HG03025 (cell line): ENCODE results near the gene ZBTB40.

ENCODE experiments used
- ATAC-seq: cut with Tn5 transposase; IDR thresholded peaks from one replicate; pipeline ENCODE4 v1.9.1; 2021; ENCODE audit warnings: mild to moderate bottlenecking, moderate library complexity; ENCODE audit not compliant: unreplicated experiment, low FRiP score

Gene ZBTB40

DNA sequence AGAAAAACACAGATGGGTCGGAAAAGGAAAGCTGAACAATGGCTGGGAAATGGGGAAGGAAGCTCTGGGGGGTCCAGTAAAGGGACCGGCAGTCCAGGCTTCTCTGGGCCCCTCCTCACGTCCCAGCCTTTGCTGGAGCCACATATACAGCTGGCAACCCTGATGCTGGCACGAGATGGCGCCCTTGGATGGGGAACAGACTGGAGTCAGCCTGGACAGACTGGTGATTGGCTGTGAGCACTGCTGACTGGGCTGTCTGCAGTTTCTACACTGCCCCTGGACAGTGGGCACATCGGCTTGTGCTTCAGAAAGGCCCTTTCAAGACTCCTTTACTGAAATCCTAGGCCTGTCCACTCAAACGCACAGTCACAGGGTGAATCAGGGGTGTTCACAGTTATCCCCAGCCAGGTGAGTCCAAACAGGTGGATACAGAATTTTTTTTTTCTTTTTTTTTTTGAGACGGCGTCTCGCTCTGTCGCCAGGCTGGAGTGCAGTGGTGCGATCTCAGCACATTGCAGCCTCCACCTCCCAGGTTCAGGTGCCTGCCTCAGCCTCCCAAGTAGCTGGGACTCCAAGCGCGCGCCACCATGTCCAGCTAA is 31.1 kb upstream of the ZBTB40 start:
- no peak for ATAC-seq

DNA sequence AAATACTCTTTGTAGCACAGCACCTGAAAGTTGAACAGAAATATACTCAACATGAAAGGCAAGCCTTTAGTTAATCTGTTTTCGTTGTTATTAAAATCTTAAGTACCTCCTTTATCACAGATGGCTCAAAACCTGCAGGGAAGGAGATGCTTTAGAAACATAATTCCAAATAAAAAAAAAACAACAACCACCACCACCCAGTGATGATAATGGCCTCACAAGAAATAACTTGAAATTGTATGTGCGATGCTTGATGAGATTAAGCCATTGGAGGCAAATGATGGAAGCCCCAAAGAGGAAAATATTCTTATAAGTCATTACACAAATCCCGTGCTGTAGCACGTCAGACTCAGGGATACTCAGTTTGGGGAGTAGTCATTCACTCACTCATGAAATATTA is 24.9 kb upstream of the ZBTB40 start:
- ATAC-seq, result no peak

DNA sequence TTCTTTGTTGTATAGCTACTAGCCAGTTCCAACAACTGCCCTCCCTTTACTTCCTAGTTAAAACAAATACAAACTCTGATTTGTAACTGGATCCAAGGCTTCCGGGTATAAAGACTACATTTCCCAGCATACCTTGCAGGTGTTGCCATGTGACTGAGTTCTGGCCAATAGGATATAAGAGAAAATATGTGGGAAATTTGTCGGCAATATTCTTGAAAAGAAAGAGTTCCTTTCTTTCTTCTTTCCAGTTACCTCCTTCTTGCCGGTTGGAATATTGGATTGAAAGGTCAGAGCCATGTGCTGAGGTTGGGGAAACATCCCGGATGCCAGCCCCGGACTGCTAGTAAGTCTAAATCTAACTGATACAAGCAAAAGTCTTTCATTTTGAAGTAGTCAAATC is 23.0 kb upstream of the ZBTB40 start:
- no peak for ATAC-seq

GRCh38 chr1:22431965-22432364 is 19.7 kb upstream of the ZBTB40 start:
- ATAC-seq, result no peak

GRCh38 chr1:22434717-22435116 is 16.9 kb upstream of the ZBTB40 start:
- ATAC-seq, result no peak

GRCh38 chr1:22436948-22437347 is 14.7 kb upstream of the ZBTB40 start:
- ATAC-seq, result no peak

GRCh38 chr1:22437573-22437972 is 14.1 kb upstream of the ZBTB40 start:
- no peak for ATAC-seq

- ATAC-seq, result no peak
Observed at GRCh38 chr1:22440582-22440981, 11.1 kb upstream of the ZBTB40 start.

- ATAC-seq, result no peak
Observed at GRCh38 chr1:22442212-22442894, 9.3 kb upstream of the ZBTB40 start.

- ATAC-seq, result no peak
Observed at GRCh38 chr1:22443332-22443731, 8.3 kb upstream of the ZBTB40 start.

- ATAC-seq, result no peak
Observed at GRCh38 chr1:22444856-22445255, 6.8 kb upstream of the ZBTB40 start.

DNA sequence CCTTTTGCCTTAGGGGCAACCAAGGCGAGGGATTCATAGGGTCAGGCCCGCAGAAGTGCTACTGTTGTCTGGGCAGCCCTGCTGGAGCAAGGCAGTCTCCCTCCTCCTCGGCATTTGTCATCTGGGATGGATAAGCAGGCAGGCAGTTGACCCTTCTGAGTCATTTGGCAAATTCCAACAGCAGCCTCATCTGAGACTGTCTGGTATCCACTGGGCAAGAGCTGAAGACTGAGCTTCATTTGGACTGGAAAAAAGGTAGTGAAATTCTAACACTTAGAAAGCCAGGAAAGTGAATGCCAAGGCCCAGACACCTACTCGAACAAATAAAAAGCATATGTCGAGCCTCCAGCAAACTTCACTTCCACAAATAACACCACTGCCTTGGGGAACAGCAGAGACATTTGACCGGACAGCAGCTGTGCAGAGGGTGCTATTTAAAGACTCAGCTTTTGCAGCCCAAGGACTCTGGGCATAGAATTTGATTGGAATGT is 4.0 kb upstream of the ZBTB40 start:
- ATAC-seq, result no peak

DNA sequence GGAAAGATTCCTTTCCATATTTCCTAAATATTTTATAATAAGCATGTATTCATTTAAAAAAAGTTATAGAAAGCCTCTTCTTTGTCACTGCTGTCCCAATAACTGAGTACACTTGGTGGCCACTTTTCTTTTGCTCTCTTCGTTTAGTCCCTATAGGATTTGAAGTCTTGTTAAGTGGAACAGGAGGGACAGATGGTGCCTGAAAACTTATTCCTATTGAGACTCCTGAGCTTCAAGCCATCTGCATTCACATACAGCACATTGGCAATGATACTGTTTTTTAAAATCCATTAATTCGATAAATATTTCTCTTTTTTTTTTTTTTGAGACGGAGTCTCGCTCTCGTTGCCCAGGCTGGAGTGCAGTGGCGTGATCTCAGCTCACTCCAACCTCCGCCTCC is 2.0 kb upstream of the ZBTB40 start:
- no peak for ATAC-seq

DNA sequence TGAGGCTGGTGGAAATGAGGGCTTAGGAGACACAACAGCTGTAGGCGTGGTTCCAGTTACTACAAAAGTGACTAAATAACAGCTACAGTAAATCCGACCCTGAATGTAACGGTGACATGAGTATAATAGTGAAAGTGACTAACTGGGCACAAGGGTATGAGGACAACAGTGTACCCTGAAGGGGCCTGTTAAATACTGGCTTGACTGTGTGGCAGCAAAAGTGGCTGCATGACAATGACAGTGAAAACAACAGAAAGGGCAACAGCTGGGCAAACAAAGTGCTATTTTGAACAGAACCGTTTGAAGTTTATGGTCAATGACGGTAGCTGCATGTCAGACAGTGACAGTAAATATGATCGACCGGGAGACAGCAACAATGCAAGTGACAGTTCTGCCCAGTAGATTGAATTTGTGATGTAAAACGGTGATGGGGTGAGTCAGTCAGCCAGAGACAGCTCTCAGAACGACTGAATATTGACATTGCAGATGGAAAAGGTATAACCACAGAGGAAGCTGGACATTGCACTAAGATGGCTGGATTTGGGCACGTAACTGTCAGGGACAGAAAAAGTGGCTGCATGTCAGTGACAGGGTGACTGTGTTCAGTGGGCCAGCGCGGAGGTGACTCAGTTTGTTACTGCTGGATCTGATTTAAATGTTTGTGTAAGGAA is 1.2 kb upstream of the ZBTB40 start:
- ATAC-seq, result no peak

- ATAC-seq, result peak; percentile 11
Observed at GRCh38 chr1:22452481-22452957, 868 bp downstream of the ZBTB40 start.

DNA sequence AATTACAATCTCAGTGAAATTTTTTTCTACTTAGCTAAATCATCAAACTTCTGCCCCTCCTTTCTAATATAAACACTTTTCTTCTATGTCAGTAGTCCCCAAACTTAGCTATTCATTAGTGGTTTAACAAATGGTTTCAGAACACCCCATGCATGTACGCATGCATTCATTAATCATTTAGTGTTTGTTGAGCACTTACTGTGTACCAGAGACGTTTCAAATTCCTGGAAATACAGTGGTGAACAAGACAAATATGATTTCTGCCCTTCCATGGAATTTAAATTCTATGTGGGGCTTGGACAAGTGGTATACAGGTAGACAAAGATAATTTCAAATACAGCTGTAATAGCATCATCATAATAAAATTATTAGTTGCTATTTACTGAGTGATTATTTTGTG is 1.5 kb downstream of the ZBTB40 start:
- no peak for ATAC-seq

GRCh38 chr1:22454476-22455056 is 2.9 kb downstream of the ZBTB40 start:
- ATAC-seq, result no peak

GRCh38 chr1:22457345-22457744 is 5.7 kb downstream of the ZBTB40 start:
- ATAC-seq, result no peak

DNA sequence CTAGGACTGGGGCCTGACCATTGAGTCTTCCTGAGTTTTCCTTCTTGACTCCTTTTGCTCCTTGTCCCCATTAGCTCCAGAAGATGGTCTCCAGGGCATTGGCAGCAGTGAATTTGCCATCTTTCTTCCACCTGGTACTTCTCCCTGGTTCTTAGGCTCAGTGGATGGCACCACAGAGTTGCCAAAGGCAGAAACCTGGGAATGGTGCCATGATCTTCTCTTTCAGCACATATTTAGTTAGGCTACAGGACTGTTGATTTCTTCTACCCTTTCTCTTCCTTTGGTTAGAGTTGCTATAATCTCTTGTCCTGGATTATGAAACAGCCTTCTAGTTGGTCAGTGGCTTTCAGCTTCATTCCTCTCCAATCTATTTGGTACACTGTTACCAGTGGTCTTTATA is 6.2 kb downstream of the ZBTB40 start:
- no peak for ATAC-seq

DNA sequence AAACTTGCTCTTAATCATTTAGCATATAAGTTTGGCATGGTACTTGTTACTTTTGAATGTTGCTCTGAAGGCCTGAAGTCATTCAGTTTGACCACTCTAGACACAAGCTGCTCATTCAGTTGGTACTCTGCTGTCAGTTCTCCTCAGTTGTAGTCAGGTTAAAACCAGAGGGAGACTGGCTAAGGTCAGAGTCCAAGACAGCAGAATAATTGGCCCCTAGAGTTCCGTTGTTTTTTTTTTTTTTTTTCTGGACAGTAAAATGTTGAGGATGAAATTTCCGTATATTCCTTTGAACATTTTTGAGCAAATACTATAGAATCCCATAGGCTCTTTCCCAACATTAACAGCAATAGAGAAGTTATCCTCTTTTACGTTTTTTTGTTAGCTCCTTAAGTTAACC is 9.4 kb downstream of the ZBTB40 start:
- ATAC-seq, result no peak
